ENCODE data around the gene FGD2.
"Not testable (repeated sequence)": the region's sequence is repeated elsewhere in the genome, so short reads cannot be mapped to it uniquely, and the experiment has no call there.

Gene FGD2

DNA sequence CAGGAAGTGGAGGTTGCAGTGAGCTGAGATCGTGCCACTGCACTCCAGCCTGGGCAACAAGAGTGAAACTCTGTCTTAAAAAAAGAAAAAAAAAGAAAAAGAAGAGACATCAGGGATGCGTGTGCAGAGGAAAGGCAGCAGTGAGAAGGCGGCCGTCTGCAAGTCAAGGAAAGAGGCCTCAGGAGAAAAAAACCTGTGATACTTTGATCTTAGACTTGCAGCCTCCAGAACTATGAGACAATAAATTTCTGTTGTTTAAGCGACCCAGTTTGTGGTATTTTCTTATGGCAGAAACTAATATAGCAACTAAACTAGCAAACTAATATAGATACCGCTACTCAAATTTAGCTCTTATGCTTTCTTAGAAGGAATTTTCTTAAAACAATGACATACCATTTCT, 36.1 kb downstream of the FGD2 start:
- DNase-seq: no peak

DNA sequence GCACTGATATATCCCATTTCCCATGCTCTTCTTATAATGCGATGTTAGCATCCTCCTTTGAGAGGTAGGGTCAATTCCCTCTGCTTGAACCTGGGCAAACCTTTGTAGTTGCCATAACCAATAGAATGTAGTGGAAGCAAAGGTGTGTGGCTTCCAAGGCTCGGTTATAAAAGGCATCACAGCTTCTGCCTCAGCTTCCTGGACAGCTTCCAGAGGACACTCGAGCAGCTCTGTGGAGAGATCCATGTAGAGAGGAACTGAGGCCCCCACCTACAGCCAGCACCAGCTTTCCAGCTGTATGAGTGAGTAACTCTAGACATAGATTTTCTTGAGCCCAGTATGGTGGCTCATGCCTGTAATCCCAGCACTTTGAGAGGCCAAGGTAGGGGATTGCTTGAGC, 36.7 kb downstream of the FGD2 start:
- no peak for DNase-seq

DNA sequence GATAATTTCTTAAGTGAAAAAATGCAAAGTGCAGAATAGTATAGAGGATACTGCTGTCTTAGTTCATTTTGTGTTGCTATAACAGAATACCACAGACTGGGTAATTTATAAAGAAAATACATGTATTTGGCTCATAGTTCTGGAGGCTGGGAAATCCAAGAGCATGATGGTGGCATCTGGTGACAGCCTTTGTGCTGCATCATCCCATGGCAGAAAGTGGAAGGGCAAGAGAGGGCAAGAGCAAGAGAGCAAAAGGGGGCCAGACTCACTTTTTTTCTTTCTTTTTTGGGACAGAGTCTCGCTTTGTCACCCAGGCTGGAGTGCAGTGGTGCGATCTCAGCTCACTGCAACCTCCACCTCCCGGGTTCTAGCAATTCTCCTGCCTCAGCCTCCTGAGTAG, 37.6 kb downstream of the FGD2 start:
- not testable (repeated sequence) for DNase-seq

GRCh38 chr6:37047346-37047688, 41.9 kb downstream of the FGD2 start:
- DNase-seq: no peak

DNA sequence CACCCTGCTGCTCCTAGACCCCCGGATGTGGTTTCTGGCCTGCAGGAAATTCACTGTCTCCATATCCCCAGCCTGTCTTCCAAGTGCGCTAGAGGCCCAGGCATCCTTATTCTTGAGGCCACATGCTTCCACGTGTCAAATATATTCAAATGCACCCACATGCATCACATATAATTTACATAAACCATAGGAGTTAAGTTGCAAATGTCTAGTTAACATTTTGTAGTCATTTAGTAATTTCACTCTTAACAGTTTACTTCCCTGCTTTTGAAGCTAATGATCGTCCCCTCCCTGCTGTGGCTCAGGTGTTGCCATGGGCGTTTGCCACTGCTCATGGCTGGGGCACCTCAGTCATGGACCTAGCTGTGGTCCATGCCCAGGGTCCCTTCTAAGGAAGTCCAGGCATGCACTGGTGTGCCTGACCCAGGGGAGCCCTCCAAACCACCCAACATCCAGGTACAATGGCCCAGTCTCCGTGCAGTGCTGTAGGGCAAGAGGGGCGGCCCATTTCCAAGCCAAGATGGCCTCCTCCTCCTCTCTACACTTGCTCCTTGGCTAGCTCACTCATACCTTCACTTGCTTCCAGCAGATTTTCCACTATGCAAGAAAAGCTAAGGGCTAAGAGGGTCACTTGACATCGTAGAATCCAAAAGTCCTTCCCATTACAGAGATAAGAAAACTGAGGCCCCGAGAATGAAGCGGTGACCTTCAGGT, 42.4 kb downstream of the FGD2 start:
- no peak for DNase-seq

DNA sequence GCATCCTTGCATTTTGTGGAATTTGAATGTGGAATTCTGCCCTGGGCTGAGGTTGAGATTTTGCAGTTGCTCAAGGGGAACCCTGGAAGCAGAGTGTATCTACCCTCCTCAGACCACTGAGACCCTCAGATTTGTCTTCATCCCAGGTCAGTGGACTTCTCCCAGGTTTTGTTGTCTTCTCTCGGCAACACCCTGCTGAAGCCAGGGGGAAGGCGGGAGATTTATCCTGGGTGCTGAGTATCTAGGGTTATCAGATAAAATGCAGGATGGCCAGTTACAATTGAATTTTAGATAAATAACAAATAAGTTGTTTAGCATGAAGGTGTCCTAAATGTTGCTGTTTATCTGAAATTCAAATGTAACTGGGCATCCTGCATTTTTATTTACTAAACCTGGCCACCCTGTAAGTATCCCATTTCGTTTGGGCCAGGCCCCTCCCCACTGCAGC, 43.0 kb downstream of the FGD2 start:
- no peak for DNase-seq

DNA sequence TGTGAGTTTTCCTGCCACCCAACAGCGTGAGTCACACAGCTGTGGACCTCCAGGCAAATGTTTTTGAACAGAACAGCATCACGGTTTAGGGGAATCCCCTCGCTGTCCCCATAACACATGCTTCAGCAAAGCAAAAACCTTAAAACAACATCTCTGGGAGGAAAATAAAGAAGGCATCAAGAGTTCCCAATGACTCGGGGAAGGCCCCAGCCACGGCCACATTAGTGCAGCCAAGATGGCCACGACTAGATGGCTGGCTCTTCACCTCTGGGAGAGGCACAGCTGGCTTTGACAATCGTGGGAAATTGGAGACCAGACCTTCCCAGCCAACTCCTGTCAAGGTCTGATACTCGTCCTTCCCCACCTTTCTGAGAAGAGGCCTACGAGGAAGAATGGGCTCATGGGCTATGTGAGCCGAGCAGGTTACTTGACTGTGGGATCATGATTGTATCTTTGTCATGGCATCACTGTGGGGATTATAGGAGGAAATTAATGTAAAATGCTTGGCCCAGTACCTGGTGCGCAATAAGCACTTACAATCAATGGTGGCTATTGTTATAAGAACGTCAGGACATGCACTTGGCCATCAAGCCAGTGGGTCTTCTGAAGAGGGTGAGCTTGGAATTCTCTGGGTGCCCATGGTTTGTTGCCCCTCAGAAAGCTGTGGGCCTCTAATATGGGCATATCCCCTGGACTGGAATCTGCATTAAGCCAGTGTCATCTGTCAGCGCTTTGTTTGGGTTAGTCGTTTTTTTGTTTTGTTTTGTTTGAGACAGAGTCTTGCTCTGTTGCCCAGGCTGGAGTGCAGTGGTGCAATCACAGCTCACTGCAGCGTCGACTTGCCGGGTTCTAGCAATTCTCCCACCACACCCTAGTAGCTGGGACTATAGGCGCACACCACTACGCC, 43.6 kb downstream of the FGD2 start:
- DNase-seq: peak; percentile 62

DNA sequence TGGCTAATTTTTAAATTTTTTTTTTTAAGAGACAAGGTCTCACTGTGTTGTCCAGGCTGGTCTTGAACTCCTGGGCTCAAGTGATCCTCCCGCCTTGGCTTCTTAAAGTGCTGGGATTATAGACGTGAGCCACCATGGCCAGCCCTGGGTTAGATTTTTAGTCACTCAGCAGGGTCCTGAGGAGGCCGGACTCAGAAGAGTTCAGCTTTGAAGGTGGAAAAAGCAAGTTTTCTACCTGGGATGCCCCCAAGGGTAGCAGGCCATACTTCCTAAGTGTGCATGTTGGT, 44.2 kb downstream of the FGD2 start:
- DNase-seq: no peak

DNA sequence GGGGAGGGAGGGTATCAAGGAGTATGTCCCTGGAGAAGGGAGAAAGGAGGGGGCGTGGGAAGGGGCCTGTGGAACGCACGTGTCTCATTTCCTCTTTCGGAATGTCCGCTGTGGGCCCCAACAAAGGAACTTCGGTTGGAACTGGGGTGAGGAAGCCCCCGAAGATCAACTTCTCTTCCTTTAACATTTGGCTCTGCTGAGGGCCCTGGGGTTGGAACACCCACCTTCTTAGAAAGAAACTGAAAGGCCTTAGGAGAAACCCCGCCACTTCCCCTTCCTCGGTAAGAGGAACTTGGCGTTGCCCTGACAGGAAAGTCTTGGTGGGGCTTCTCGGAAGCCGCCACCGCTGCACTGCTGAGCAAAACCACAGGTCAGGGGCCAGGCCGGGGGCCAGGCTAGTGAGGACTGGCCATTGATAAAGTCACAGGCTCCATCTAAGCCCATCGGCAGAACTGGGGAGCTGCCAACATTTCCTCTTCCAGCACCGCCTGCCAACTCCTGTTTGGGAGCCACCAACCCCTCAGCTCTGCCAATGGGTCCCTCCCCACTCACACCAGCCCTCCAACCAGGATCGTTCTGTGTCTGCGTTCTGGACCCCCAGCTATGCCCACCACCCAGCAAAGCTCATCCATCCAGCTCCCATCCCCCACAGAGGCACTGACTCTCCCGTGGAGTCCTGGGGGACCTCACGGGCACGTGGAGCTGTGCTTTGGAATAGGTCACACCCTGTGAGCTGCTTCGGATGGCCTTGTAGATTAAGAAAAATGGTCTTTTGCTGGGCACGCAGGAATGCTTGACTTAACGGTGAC, 44.8 kb downstream of the FGD2 start:
- peak; percentile 54 for DNase-seq

- DNase-seq: no peak
Measured at GRCh38 chr6:37050854-37051137, 45.3 kb downstream of the FGD2 start.

DNA sequence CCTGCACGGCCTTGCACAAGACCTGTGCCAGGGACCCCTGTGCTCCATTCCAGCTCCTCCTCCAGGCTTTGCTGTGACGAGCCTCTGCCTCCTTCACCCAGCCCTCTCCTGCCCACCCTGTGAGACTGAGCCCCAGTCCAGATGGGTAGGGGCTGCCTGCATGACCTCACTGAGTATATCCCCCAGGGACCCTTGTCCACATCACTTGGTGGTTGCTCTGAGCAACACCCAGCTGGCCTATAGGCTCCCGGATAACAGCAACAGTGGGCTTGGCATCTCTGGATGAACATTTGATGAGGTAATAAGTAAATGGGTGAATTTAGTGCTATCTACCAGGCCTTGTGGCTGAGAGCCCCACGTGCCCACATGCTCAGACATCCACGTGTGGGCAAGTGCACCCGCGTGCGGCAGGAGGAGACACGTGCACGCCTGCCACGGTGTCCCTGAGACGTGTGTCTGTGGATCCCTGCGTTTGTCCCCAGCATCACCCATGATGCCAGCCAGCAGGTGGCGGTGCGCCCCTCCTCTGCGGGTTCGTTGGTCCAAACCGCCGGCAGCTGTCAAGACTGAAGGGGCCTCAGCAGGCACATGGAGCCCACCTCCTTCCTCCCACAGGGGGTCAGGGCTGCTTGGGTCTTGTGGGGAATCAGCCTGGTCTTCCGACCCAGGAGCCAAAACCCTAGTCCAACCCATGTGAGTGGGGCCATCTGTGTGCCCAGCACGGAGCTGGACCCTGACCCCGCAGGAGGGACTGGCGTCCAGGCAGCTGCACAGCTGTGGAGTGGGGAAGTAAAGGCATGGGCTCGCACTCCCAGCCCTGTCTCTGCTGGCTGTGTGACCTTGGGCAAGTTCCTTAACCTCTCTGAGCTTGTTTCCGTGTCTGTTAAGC, 45.9 kb downstream of the FGD2 start:
- DNase-seq: peak; percentile 89

DNA sequence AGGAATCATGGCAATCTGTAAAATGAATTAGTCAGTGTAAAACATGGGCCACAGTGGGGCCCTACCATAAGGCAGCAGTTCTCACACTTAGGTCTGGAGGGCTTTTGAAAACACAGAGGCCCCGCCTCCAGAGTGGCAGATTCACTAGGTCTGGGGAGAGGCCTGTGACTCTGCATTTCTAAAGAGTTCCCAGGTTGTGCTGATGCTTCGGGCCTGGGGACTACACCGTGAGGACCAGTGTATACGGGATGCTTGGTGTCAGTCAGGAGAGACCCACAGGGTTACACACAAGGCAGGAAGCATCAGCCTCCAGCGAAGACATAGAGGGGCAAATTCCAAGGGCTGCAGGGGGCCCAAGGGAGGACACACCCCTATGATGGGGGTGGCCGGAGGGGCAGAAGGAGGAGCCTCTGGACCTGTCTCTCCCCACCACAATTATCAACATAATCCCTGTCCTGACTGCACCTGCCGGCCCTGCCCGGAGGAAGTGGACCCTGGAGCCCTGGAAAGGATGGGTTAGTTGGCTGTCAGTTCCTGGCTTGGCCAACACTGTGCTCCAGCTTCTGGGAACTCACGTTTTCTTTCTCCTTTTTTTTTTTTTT, 46.7 kb downstream of the FGD2 start:
- no peak for DNase-seq

DNA sequence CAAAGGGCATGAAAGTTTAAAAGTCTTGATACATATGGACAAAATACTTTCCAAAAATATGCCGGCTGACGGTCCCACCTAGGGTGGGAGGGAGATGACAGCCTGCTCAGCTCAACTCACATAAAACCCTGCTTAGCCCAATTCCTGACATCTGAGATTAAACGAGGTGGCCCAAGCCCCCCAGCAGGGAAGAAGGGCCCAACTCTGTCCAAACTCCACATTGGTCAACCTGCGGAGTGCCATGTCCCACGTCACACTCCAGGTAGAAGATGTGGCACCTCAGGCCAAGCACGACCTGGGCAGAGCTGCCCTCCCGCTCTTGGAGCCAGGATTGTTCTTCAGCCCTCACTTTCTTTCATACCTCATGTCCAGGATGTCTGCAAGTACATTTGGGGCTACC, 48.2 kb downstream of the FGD2 start:
- DNase-seq: no peak

DNA sequence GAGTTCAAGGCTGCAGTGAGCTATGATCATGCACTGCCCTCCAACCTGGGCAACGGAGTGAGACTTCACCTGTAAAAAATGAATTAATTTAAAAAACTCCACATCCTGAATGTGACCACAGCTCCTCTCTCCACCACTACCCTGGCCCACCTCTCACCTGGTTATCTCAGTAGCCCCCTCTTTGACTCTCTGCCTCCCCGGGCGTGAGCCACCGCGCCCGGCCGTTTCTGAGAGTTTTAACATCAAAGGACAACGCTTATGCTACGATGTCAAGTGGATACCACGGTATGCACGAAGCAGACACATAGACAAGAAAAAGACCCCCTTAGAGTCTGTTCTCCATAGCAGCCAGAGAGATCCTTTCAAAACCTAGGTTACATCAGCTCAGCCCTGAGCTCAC, 48.7 kb downstream of the FGD2 start:
- DNase-seq: no peak

DNA sequence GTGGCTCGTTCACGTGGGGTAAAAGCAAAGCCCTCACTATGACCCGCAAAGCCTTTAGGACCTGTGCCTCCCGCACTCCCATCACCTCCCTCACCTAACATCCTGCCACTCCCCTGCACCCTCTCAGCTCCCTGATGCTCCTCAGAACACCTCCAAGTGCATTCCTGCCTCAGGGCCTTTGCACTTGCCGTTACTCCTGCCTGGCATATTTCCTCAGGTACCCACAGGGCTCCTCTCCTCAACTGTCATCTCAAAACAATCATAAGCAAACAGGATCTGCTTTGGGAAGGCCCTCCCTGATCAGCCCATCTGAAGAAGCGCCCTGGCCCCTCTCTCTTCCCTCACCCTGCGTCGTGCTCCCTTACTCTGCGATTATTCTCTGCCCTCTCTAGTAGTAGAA, 49.1 kb downstream of the FGD2 start:
- DNase-seq: no peak

DNA sequence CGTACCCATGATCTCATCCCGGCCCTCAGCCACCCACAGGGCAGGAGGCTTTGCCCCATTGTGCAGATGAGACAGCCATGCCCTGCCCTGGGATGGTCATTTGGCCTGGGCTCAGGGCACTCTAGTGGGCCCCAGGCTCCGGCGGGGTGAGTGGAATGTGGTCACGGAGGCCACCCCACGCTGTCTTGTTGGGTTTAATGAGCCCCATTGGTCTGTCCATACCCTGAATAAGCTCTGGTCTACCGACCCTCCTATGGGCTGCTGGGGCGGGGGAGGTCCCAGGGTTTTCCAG, 50.6 kb downstream of the FGD2 start:
- DNase-seq: no peak

GRCh38 chr6:37056439-37057127, 51.1 kb downstream of the FGD2 start:
- DNase-seq: no peak

- DNase-seq: no peak
Measured at GRCh38 chr6:37057128-37057471, 51.6 kb downstream of the FGD2 start.

GRCh38 chr6:37057678-37058077, 52.2 kb downstream of the FGD2 start:
- DNase-seq: no peak

GRCh38 chr6:37058084-37058586, 52.7 kb downstream of the FGD2 start:
- no peak for DNase-seq

DNA sequence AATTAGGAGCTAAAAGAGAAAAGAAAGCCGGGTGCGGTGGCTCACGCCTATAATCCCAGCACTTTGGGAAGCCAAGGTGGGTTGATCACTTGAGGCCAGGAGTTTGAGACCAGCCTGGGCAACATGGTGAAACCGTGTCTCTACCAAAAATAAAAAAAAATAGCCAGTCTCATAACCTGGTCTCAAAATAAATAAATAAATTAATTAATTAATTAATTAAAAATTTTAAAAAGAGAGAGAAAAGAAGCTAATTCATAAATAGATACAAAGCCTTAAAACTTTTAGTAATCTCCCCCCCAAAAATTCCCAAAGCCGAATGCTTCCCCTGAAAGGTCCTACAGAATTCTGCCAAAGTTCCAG, 53.5 kb downstream of the FGD2 start:
- DNase-seq: not testable (repeated sequence)

Data from stimulated activated CD4-positive, alpha-beta T cell treated with anti-CD3 and anti-CD28 coated beads, Interleukin-12 subunit alpha, Interleukin-12 subunit beta, amount 100 ng/mL, for 4 hours (primary cell).